ENCODE results near the gene RHEX.
"Not testable (repeated sequence)": the region's sequence is repeated elsewhere in the genome, so short reads cannot be mapped to it uniquely, and the experiment has no call there.

Gene RHEX

GRCh38 chr1:206039046-206039973, 13.7 kb upstream of the RHEX start:
- no peaks in the 10 kb centered on the region for H3K9me3 Mint-ChIP-seq
- peak overlapping the region; percentile 91 for H3K27ac Mint-ChIP-seq
- H3K27me3 Mint-ChIP-seq = no peaks in the 10 kb centered on the region
- H3K4me3 Mint-ChIP-seq = peak overlapping the region; percentile 65 to 66
- DNase-seq (peak; percentile 24), ATAC-seq (replicated peaks) (peak; percentile 44 to 45)
- H3K36me3 Mint-ChIP-seq = peaks cover 3% of the 10 kb centered on the region in 2 donors
- H3K4me1 Mint-ChIP-seq = peaks cover 45 to 81% of the 10 kb centered on the region in 2 donors

GRCh38 chr1:206040328-206040727, 12.6 kb upstream of the RHEX start:
- no peaks in the 10 kb centered on the region for H3K27me3 Mint-ChIP-seq

GRCh38 chr1:206041640-206042039, 11.3 kb upstream of the RHEX start:
- ATAC-seq (replicated peaks) (peak; percentile 86 to 87), DNase-seq (peak; percentile 39)
- Mint-ChIP-seq H3K4me3 (peak overlapping the region; percentile 42 to 49), H3K27ac (peak overlapping the region; percentile 70), H3K36me3 (peaks cover 3% of the 10 kb centered on the region in 2 donors), H3K4me1 (peaks cover 35 to 60% of the 10 kb centered on the region in 2 donors), H3K9me3 (no peaks in the 10 kb centered on the region), H3K27me3 (no peaks in the 10 kb centered on the region)

More at GRCh38 chr1:206040328-206040727, 12.6 kb upstream of the RHEX start:
- DNase-seq = no peak
- Mint-ChIP-seq H3K36me3 (peaks cover 3% of the 10 kb centered on the region in 2 donors), H3K27ac (peak overlapping the region; percentile 48), H3K4me3 (peak overlapping the region in 1 of 2 donors; percentile 9), H3K4me1 (peaks cover 37 to 70% of the 10 kb centered on the region in 2 donors), H3K9me3 (no peaks in the 10 kb centered on the region)
- ATAC-seq (replicated peaks) = no peak

- H3K9me3 Mint-ChIP-seq = no peaks in the 10 kb centered on the region
- H3K27me3 Mint-ChIP-seq = no peaks in the 10 kb centered on the region
- DNase-seq (no peak), ATAC-seq (replicated peaks) (peak in 1 of 2 donors; percentile 17)
- H3K4me1 Mint-ChIP-seq = peaks cover 45 to 60% of the 10 kb centered on the region in 2 donors
- H3K27ac Mint-ChIP-seq = peak overlapping the region; percentile 87
- peak overlapping the region in 1 of 2 donors; percentile 43 for H3K4me3 Mint-ChIP-seq
- H3K36me3 Mint-ChIP-seq = peaks cover 5% of the 10 kb centered on the region in 2 donors
Measured at GRCh38 chr1:206047271-206047670, 5.7 kb upstream of the RHEX start.

- Mint-ChIP-seq H3K4me1 (peaks cover 50 to 67% of the 10 kb centered on the region in 2 donors), H3K27ac (peak overlapping the region; percentile 65), H3K36me3 (peaks cover 11 to 14% of the 10 kb centered on the region in 2 donors), H3K27me3 (no peaks in the 10 kb centered on the region), H3K9me3 (peaks cover 0 to 2% of the 10 kb centered on the region in 2 donors), H3K4me3 (peak overlapping the region in 1 of 2 donors; percentile 25)
- DNase-seq (no peak), ATAC-seq (replicated peaks) (no peak)
Measured at GRCh38 chr1:206048582-206048981, 4.4 kb upstream of the RHEX start.

GRCh38 chr1:206049293-206049692, 3.7 kb upstream of the RHEX start:
- H3K36me3 Mint-ChIP-seq = peaks cover 17 to 19% of the 10 kb centered on the region in 2 donors
- H3K4me3 Mint-ChIP-seq = no peak overlapping the region
- ATAC-seq (replicated peaks) (peak; percentile 58 to 61), DNase-seq (peak; percentile 55)
- peak overlapping the region; percentile 95 for H3K27ac Mint-ChIP-seq
- H3K9me3 Mint-ChIP-seq = peaks cover 0 to 2% of the 10 kb centered on the region in 2 donors
- H3K27me3 Mint-ChIP-seq = no peaks in the 10 kb centered on the region
- H3K4me1 Mint-ChIP-seq = peaks cover 53 to 73% of the 10 kb centered on the region in 2 donors

GRCh38 chr1:206049919-206050600, 2.9 kb upstream of the RHEX start:
- ATAC-seq (replicated peaks) (no peak), DNase-seq (no peak)
- Mint-ChIP-seq H3K9me3 (peaks cover 0 to 2% of the 10 kb centered on the region in 2 donors), H3K4me3 (peak overlapping the region; percentile 25 to 50), H3K27ac (peak overlapping the region; percentile 95), H3K4me1 (peaks cover 55 to 77% of the 10 kb centered on the region in 2 donors), H3K36me3 (peaks cover 19 to 22% of the 10 kb centered on the region in 2 donors), H3K27me3 (no peaks in the 10 kb centered on the region)

GRCh38 chr1:206050655-206051235, 2.2 kb upstream of the RHEX start:
- Mint-ChIP-seq H3K9me3 (peaks cover 0 to 2% of the 10 kb centered on the region in 2 donors), H3K4me3 (peak overlapping the region; percentile 11 to 26), H3K36me3 (peaks cover 23 to 29% of the 10 kb centered on the region in 2 donors), H3K4me1 (peaks cover 55 to 84% of the 10 kb centered on the region in 2 donors), H3K27me3 (no peaks in the 10 kb centered on the region), H3K27ac (peak overlapping the region; percentile 95)
- DNase-seq = peak; percentile 95
- peak; percentile 88 to 90 for ATAC-seq (replicated peaks)

- Mint-ChIP-seq H3K27ac (peak overlapping the region; percentile 95), H3K4me3 (peak overlapping the region; percentile 84 to 87), H3K4me1 (peaks cover 57 to 84% of the 10 kb centered on the region in 2 donors)
Measured at GRCh38 chr1:206052231-206052865, 625 bp upstream of the RHEX start.

GRCh38 chr1:206053616-206054015, 643 bp downstream of the RHEX start:
- not testable (repeated sequence) for ATAC-seq (replicated peaks); H3K9me3 Mint-ChIP-seq; H3K27me3 Mint-ChIP-seq; DNase-seq
- Mint-ChIP-seq H3K27ac (peak overlapping the region; percentile 95), H3K36me3 (peaks cover 45 to 46% of the 10 kb centered on the region in 2 donors), H3K4me3 (peak overlapping the region; percentile 84 to 87), H3K4me1 (peaks cover 50 to 84% of the 10 kb centered on the region in 2 donors)

More at GRCh38 chr1:206052231-206052865, 625 bp upstream of the RHEX start:
- H3K9me3 Mint-ChIP-seq; ATAC-seq (replicated peaks); H3K27me3 Mint-ChIP-seq: not testable (repeated sequence)
- DNase-seq = peak; percentile 57
- peaks cover 39 to 41% of the 10 kb centered on the region in 2 donors for H3K36me3 Mint-ChIP-seq

GRCh38 chr1:206055069-206055625, 2.2 kb downstream of the RHEX start:
- Mint-ChIP-seq H3K27ac (peak overlapping the region; percentile 79), H3K36me3 (peaks cover 58% of the 10 kb centered on the region in 2 donors), H3K4me3 (peak overlapping the region; percentile 68 to 78), H3K4me1 (peaks cover 54 to 86% of the 10 kb centered on the region in 2 donors)
- DNase-seq; H3K27me3 Mint-ChIP-seq; H3K9me3 Mint-ChIP-seq; ATAC-seq (replicated peaks): not testable (repeated sequence)

GRCh38 chr1:206055639-206056323, 2.8 kb downstream of the RHEX start:
- not testable (repeated sequence) for H3K9me3 Mint-ChIP-seq, DNase-seq
- peaks cover 58 to 88% of the 10 kb centered on the region in 2 donors for H3K4me1 Mint-ChIP-seq

More at GRCh38 chr1:206055639-206056323, 2.8 kb downstream of the RHEX start:
- Mint-ChIP-seq H3K27ac (peak overlapping the region; percentile 49), H3K36me3 (peaks cover 65% of the 10 kb centered on the region in 2 donors), H3K4me3 (peak overlapping the region; percentile 68 to 78)
- not testable (repeated sequence) for H3K27me3 Mint-ChIP-seq; ATAC-seq (replicated peaks)

Data from stimulated activated naive B cell treated with anti-CD40 and anti-IgM and Interleukin-4, amounts not matched to agents 10 μg/mL and 1 μg/mL and 100 μg/mL, for 72 hours (primary cell).